ENCODE data around the gene TMEM245.

DNA sequence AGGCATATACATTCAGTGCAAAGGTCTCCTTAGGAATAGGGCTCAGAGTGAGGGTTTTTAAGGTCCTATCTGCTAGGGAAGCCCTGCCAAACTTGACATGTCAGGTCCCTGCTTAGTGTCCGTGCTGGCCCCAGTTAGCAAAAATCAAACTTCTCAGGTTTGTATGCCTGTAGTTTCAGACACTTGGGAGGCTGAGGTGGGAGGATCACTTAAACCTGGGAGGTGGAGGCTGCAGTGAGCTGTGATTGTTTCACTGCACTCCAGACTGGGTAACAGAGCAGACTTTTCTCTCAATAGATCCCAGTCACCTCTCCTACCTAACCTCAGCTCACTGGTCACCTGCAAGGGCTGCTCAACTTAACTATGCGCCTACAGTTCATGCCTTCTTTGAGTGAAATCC lies 18.7 kb upstream of the TMEM245 start:
- TF ChIP-seq, protein P1, sequence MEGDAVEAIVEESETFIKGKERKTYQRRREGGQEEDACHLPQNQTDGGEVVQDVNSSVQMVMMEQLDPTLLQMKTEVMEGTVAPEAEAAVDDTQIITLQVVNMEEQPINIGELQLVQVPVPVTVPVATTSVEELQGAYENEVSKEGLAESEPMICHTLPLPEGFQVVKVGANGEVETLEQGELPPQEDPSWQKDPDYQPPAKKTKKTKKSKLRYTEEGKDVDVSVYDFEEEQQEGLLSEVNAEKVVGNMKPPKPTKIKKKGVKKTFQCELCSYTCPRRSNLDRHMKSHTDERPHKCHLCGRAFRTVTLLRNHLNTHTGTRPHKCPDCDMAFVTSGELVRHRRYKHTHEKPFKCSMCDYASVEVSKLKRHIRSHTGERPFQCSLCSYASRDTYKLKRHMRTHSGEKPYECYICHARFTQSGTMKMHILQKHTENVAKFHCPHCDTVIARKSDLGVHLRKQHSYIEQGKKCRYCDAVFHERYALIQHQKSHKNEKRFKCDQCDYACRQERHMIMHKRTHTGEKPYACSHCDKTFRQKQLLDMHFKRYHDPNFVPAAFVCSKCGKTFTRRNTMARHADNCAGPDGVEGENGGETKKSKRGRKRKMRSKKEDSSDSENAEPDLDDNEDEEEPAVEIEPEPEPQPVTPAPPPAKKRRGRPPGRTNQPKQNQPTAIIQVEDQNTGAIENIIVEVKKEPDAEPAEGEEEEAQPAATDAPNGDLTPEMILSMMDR (conservative IDR thresholded peaks at IDR 0.05; ENCODE audit: low read depth, low read length): no peak
- no peak for TF ChIP-seq EZH2 (IDR thresholded peaks at IDR 0.05; ENCODE audit: borderline replicate concordance, low read depth, low read length, poor library complexity, severe bottlenecking)
